ENCODE results near the gene NAGLU.

The NAGLU gene

DNA sequence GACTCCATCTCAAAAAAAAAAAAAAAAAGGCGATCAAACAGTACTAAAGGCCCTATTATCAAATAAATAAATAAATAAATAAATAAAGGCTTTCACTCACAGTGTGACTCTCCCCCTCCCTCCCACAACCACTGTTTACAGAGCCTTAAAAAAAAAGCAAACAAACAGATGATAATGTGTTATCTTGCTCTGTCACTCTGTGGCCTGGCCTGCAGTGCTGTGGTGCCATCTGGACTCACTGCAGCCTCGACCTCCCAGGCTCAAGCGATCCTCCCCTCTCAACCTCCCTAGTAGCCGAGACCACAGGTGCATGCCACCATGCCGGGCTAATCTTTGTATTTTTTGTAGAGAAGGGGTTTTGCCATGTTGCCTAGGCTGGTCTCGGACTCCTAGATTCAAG lies 8.1 kb upstream of the NAGLU start:
- TF ChIP-seq, protein P1, sequence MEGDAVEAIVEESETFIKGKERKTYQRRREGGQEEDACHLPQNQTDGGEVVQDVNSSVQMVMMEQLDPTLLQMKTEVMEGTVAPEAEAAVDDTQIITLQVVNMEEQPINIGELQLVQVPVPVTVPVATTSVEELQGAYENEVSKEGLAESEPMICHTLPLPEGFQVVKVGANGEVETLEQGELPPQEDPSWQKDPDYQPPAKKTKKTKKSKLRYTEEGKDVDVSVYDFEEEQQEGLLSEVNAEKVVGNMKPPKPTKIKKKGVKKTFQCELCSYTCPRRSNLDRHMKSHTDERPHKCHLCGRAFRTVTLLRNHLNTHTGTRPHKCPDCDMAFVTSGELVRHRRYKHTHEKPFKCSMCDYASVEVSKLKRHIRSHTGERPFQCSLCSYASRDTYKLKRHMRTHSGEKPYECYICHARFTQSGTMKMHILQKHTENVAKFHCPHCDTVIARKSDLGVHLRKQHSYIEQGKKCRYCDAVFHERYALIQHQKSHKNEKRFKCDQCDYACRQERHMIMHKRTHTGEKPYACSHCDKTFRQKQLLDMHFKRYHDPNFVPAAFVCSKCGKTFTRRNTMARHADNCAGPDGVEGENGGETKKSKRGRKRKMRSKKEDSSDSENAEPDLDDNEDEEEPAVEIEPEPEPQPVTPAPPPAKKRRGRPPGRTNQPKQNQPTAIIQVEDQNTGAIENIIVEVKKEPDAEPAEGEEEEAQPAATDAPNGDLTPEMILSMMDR (IDR thresholded peaks at IDR 0.05; ENCODE audit: insufficient read depth, low read length, poor library complexity, severe bottlenecking) = no peak
- no peak for TF ChIP-seq EZH2phosphoT487 (conservative IDR thresholded peaks at IDR 0.05; ENCODE audit: low read length)
- Histone ChIP-seq H3K27me3 (ENCODE audit: low read length) (no peaks in the 10 kb centered on the region), H3K9ac (ENCODE audit: low read length) (no peak overlapping the region), H3K27ac (ENCODE audit: low read depth, low read length) (no peak overlapping the region), H2AFZ (ENCODE audit: low read depth, low read length, severe bottlenecking) (no peak overlapping the region), H3K79me2 (ENCODE audit: insufficient read depth, low read length) (no peaks in the 10 kb centered on the region), H4K20me1 (ENCODE audit: low read depth, low read length) (no peaks in the 10 kb centered on the region), H3K4me2 (ENCODE audit: low read depth, low read length, poor library complexity, severe bottlenecking) (no peak overlapping the region), H3K9me3 (ENCODE audit: insufficient read depth, low read length) (no peaks in the 10 kb centered on the region), H3F3A (ENCODE audit: insufficient read depth) (peaks cover 20% of the 10 kb centered on the region), H3K4me3 (ENCODE audit: insufficient read depth, low read length, poor library complexity, severe bottlenecking) (no peak overlapping the region), H3K9me2 (replicated peaks; ENCODE audit: insufficient read depth, low read length) (no peaks in the 10 kb centered on the region), H3K36me3 (ENCODE audit: low read length) (no peaks in the 10 kb centered on the region)

DNA sequence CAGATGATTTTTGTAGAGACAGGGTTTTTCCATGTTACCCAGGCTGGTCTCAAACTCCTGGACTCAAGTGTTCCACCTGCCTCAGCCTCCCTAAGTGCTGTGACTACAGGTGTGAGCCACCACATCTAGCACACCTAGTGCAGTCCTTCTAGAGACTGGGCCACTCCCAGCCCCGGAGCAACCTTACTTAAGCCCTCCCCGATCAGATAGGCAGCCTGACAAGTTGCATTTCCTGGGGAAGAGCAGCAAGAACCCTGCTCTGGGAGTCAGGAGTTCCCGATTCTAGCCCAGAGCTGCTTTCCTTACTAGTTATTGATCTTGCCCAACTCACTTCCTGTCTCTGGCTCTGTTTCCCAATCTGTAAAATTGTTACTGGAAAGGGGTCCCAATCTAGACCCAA lies 7.0 kb upstream of the NAGLU start:
- H3K9me2 ChIP-seq (replicated peaks; ENCODE audit: insufficient read depth, low read length) = no peaks in the 10 kb centered on the region
- no peaks in the 10 kb centered on the region for H4K20me1 ChIP-seq (ENCODE audit: low read depth, low read length)
- no peaks in the 10 kb centered on the region for H3K9me3 ChIP-seq (ENCODE audit: insufficient read depth, low read length)
- TF ChIP-seq, protein P1 (IDR thresholded peaks at IDR 0.05; ENCODE audit: insufficient read depth, low read length, poor library complexity, severe bottlenecking) = no peak
- no peak for TF ChIP-seq EZH2phosphoT487 (conservative IDR thresholded peaks at IDR 0.05; ENCODE audit: low read length)
- no peak overlapping the region for H3K4me2 ChIP-seq (ENCODE audit: low read depth, low read length, poor library complexity, severe bottlenecking)
- H3K4me3 ChIP-seq (ENCODE audit: insufficient read depth, low read length, poor library complexity, severe bottlenecking) = no peak overlapping the region
- no peaks in the 10 kb centered on the region for H3K79me2 ChIP-seq (ENCODE audit: insufficient read depth, low read length)
- no peak overlapping the region for H3K9ac ChIP-seq (ENCODE audit: low read length)
- no peak overlapping the region for H3K27ac ChIP-seq (ENCODE audit: low read depth, low read length)
- H2AFZ ChIP-seq (ENCODE audit: low read depth, low read length, severe bottlenecking) = no peak overlapping the region
- no peaks in the 10 kb centered on the region for H3K27me3 ChIP-seq (ENCODE audit: low read length)
- no peaks in the 10 kb centered on the region for H3K36me3 ChIP-seq (ENCODE audit: low read length)
- peaks cover 30% of the 10 kb centered on the region for H3F3A ChIP-seq (ENCODE audit: insufficient read depth)

DNA sequence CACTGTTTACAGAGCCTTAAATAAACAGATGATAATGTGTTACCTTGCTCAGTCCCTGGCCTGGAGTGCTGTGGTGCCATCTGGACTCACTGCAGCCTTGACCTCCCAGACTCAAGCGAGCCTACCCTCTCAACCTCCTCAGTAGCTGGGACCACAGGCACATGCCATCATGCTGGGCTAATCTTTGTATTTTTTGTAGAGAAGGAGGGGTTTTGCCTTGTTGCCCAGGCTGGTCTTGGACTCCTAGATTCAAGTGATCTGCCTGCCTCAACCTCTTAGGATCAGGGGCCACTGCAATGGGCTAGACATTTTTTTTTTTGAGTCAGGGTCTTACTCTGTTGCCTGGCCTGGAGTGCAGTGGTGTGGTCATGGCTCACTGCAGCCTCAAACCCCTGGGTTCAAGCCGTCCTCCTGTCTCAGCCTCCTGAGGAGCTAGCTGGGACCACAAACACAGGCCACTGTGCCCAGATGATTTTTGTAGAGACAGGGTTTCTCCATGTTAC lies 5.0 kb upstream of the NAGLU start:
- Histone ChIP-seq H2AFZ (ENCODE audit: low read depth, low read length, severe bottlenecking) (peak overlapping the region; percentile 92), H3K9me2 (replicated peaks; ENCODE audit: insufficient read depth, low read length) (no peaks in the 10 kb centered on the region), H3K9me3 (ENCODE audit: insufficient read depth, low read length) (no peaks in the 10 kb centered on the region), H4K20me1 (ENCODE audit: low read depth, low read length) (no peaks in the 10 kb centered on the region), H3K36me3 (ENCODE audit: low read length) (no peaks in the 10 kb centered on the region), H3K27me3 (ENCODE audit: low read length) (no peaks in the 10 kb centered on the region), H3K79me2 (ENCODE audit: insufficient read depth, low read length) (no peaks in the 10 kb centered on the region), H3K4me2 (ENCODE audit: low read depth, low read length, poor library complexity, severe bottlenecking) (peak overlapping the region; percentile 48), H3K4me3 (ENCODE audit: insufficient read depth, low read length, poor library complexity, severe bottlenecking) (no peak overlapping the region), H3F3A (ENCODE audit: insufficient read depth) (peaks cover 37% of the 10 kb centered on the region), H3K27ac (ENCODE audit: low read depth, low read length) (peak overlapping the region; percentile 82), H3K9ac (ENCODE audit: low read length) (peak overlapping the region; percentile 43)
- TF ChIP-seq, protein P1 (IDR thresholded peaks at IDR 0.05; ENCODE audit: insufficient read depth, low read length, poor library complexity, severe bottlenecking) = no peak

Measured in SU-DHL-6 (cell line).